GM23338 (cell line): ENCODE results near the gene BNIP2.

Experiments
- CREB1 ChIP-seq: fragments of 250-450 bp; sonication (Bioruptor Pico); IDR thresholded peaks from 2 replicates; pipeline ENCODE4 v1.5.0; 2020; ENCODE audit warnings: low read depth, mild to moderate bottlenecking, moderate library complexity
- CTCF ChIP-seq, 2 experiments: fragments of 200-600 bp in 1 of 2; sonication (generic) in 1 of 2; conservative IDR thresholded peaks; 2 replicates each; pipeline versions ENCODE4 v1.5.1 to v1.6.1; 2016 to 2017; ENCODE audit warnings: antibody characterized with exemption in 2 of 2, low read depth in 2 of 2, mild to moderate bottlenecking in 2 of 2, moderate library complexity in 1 of 2
- ETS1 ChIP-seq: IDR thresholded peaks from 2 replicates; pipeline ENCODE4 v1.6.1; 2016; ENCODE audit warnings: antibody characterized with exemption
- EZH2 ChIP-seq: fragments of 200-600 bp; sonication (generic); IDR thresholded peaks from one replicate; pipeline ENCODE4 v1.8.0; 2017; ENCODE audit warnings: antibody characterized with exemption, mild to moderate bottlenecking, low read depth; ENCODE audit not compliant: unreplicated experiment
- JUNB ChIP-seq: IDR thresholded peaks from one replicate; pipeline ENCODE4 v1.6.1; 2016; ENCODE audit warnings: antibody characterized with exemption; ENCODE audit not compliant: unreplicated experiment
- POLR2AphosphoS5 ChIP-seq: IDR thresholded peaks from 2 replicates; pipeline ENCODE4 v1.6.1; 2016; ENCODE audit warnings: antibody characterized with exemption, low read depth
- ZNF462 ChIP-seq: fragments of 250-450 bp; sonication (Bioruptor Pico); IDR thresholded peaks from 2 replicates; pipeline ENCODE4 v1.5.0; 2020; ENCODE audit warnings: mild to moderate bottlenecking, moderate library complexity

GRCh38 chr15:59685737-59686297, 3.3 kb downstream of the BNIP2 start:
- TF ChIP-seq CTCF (conservative IDR thresholded peaks at IDR 0.05; ENCODE audit: low read depth in 2 of 2), result no peak
- no peak for TF ChIP-seq ZNF462 (CRISPR knock-in tag)
- no peak for TF ChIP-seq ETS1
- no peak for TF ChIP-seq CREB1 (CRISPR knock-in tag)
- TF ChIP-seq POLR2AphosphoS5, result no peak
- no peak for TF ChIP-seq JUNB
- TF ChIP-seq EZH2, result no peak
